Tibial artery (tissue), 4 donors: Measurements from ENCODE around the gene PCMTD2.

ENCODE experiments used
- DNase-seq, 2 donors: peaks; one replicate each; pipeline ENCODE4 v3.0.0-alpha.2; 2019
- H3K27ac ChIP-seq, 2 donors: fragments of 200-600 bp; sonication (generic) in 1 of 2; 1 replicate in 1 of 2; 2 replicates in 1 of 2; pipeline ENCODE4 v1.5.1; 2018 to 2019; ENCODE audit warnings: mild to moderate bottlenecking in 1 of 2
- H3K27me3 ChIP-seq, 2 donors: fragments of 200-600 bp; sonication (generic) in 1 of 2; one replicate each; pipeline versions ENCODE4 v1.5.1 to v1.6.0; 2016 to 2019
- H3K36me3 ChIP-seq, 3 donors: fragments of 200-600 bp; sonication (generic) in 2 of 3; one replicate each; pipeline ENCODE4 v1.5.1; 2016 to 2019; ENCODE audit warnings: mild to moderate bottlenecking in 2 of 3
- H3K4me1 ChIP-seq, 4 donors: fragments of 200-600 bp; sonication (generic) in 2 of 4; 1 replicate in 3 of 4; 2 replicates in 1 of 4; pipeline ENCODE4 v1.5.1; 2016 to 2019
- H3K4me3 ChIP-seq, 2 donors: fragments of 200-600 bp; sonication (generic) in 1 of 2; 1 replicate in 1 of 2; 2 replicates in 1 of 2; pipeline ENCODE4 v1.5.1; 2018 to 2019; ENCODE audit warnings: mild to moderate bottlenecking in 2 of 2
- H3K9me3 ChIP-seq, 3 donors: fragments of 200-600 bp; sonication (generic) in 1 of 3; one replicate each; pipeline ENCODE4 v1.5.1; 2016 to 2019
- CTCF ChIP-seq, 2 experiments: fragments of 200-600 bp in 1 of 2; fragments of 450-650 bp in 1 of 2; IDR thresholded peaks; one replicate each; pipeline ENCODE4 v1.5.1; 2017 to 2019; ENCODE audit warnings: antibody characterized with exemption in 2 of 2, mild to moderate bottlenecking in 1 of 2, moderate library complexity in 1 of 2
- intact Hi-C: fragments of 100-400 bp; cut with DNase I; formaldehyde crosslinking; loops from one replicate; pipeline ENCODE4 v1.15.0; 2023; ENCODE audit warnings: low total_unique reads

PCMTD2 gene

GRCh38 chr20:64273109-64273508 is 17.6 kb downstream of the PCMTD2 start:
- peaks cover 22 to 39% (median 35%) of the 10 kb centered on the region in 3 donors for H3K36me3 ChIP-seq
- no peaks in the 10 kb centered on the region for H3K9me3 ChIP-seq
- H3K27ac ChIP-seq: no peak overlapping the region
- intact Hi-C loops: no loop called here
- no peak for TF ChIP-seq CTCF (IDR thresholded peaks at IDR 0.05)
- no peak overlapping the region for H3K4me3 ChIP-seq
- H3K27me3 ChIP-seq: no peaks in the 10 kb centered on the region
- no peaks in the 10 kb centered on the region for H3K4me1 ChIP-seq
- DNase-seq: no peak

GRCh38 chr20:64276817-64277216 is 21.3 kb downstream of the PCMTD2 start:
- H3K9me3 ChIP-seq: no peaks in the 10 kb centered on the region
- intact Hi-C loops: no loop called here
- TF ChIP-seq CTCF (IDR thresholded peaks at IDR 0.05): no peak
- no peak overlapping the region for H3K4me3 ChIP-seq
- no peak for DNase-seq
- no peak overlapping the region for H3K27ac ChIP-seq
- H3K4me1 ChIP-seq: no peaks in the 10 kb centered on the region
- no peaks in the 10 kb centered on the region for H3K27me3 ChIP-seq
- peaks cover 17 to 26% (median 24%) of the 10 kb centered on the region in 3 donors for H3K36me3 ChIP-seq

GRCh38 chr20:64277571-64278316 is 22.2 kb downstream of the PCMTD2 start:
- Histone ChIP-seq H3K36me3 (peaks cover 13 to 19% (median 15%) of the 10 kb centered on the region in 3 donors), H3K9me3 (no peaks in the 10 kb centered on the region), H3K27ac (no peak overlapping the region), H3K4me3 (no peak overlapping the region), H3K27me3 (no peaks in the 10 kb centered on the region), H3K4me1 (no peaks in the 10 kb centered on the region)
- DNase-seq: no peak
- TF ChIP-seq CTCF (IDR thresholded peaks at IDR 0.05): no peak
- intact Hi-C loops: no loop called here

GRCh38 chr20:64278317-64278681 is 22.8 kb downstream of the PCMTD2 start:
- H3K9me3 ChIP-seq: no peaks in the 10 kb centered on the region
- H3K27ac ChIP-seq: no peak overlapping the region
- no peaks in the 10 kb centered on the region for H3K27me3 ChIP-seq
- H3K4me1 ChIP-seq: no peaks in the 10 kb centered on the region
- peaks cover 7 to 13% (median 9%) of the 10 kb centered on the region in 3 donors for H3K36me3 ChIP-seq
- no peak for TF ChIP-seq CTCF (IDR thresholded peaks at IDR 0.05)
- DNase-seq: no peak
- no peak overlapping the region for H3K4me3 ChIP-seq
- intact Hi-C loops: no loop called here

GRCh38 chr20:64279826-64280459 is 24.4 kb downstream of the PCMTD2 start:
- Histone ChIP-seq H3K27ac (no peak overlapping the region), H3K36me3 (peaks cover 0 to under 1% (median 0%) of the 10 kb centered on the region in 3 donors), H3K9me3 (no peaks in the 10 kb centered on the region), H3K4me3 (no peak overlapping the region), H3K27me3 (no peaks in the 10 kb centered on the region), H3K4me1 (no peaks in the 10 kb centered on the region)
- no peak for TF ChIP-seq CTCF (IDR thresholded peaks at IDR 0.05)
- intact Hi-C loops: no loop called here
- no peak for DNase-seq
